HG03571 (cell line): ENCODE results near the gene TOP3B.

Experiments used
- ATAC-seq: cut with Tn5 transposase; IDR thresholded peaks from one replicate; pipeline ENCODE4 v1.9.1; 2021; ENCODE audit not compliant: unreplicated experiment

The TOP3B gene

DNA sequence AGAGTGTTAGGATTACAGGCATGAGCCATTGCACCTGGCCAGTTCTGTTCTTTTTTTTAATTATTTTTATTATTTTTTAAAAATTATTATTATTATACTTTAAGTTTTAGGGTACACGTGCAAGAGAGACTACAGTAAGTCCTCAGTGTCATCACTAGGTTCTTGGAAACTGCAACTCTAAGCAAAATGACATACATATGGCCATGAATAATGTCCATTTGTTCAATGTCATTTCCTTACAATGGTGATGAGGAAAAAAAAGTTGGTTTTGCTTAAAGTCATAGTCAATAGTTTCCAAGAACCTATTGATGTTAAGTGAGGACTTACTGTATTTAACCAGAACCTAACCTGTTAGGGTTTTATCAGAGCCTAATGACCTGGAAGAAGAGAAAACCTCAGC lies 29.4 kb upstream of the TOP3B start:
- no peak for ATAC-seq

DNA sequence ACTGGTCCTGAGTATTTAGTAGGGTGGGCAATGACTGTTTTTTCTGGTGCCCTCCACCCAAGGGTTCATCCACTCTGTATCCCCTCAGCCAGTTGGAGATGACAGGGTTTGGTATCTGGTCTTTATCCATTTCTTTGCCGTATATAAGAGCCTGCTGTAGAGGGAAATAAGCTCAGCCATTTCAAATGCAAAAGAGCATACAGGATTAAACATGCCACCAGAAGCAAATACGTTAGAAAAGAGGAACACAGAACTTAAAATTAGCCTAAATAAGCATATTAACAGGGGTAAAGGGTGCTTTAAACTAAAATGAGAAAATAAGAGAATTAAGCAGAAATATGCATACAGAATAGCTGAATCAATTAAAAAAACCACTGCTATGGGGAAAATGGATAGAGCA lies 27.8 kb upstream of the TOP3B start:
- ATAC-seq: no peak

DNA sequence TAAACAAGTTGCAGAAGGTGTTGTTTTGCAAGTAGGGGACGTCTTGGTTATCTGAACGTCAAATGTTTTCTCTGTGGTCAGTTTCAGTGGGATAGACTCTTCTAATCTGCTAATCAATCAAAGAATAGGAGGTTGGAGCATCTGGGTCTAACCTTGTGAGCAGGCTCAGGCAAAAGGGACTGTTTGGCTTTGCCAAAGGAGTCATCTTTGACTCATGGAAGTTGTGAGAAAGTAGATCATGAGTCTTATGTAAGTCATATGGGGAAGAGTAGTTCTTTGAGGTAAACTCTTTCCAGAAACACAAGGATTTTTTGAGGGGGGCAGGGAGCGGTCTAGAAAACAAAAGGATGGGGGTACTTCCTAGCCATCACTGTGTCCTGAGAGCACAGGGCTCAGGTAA lies 27.1 kb upstream of the TOP3B start:
- no peak for ATAC-seq

DNA sequence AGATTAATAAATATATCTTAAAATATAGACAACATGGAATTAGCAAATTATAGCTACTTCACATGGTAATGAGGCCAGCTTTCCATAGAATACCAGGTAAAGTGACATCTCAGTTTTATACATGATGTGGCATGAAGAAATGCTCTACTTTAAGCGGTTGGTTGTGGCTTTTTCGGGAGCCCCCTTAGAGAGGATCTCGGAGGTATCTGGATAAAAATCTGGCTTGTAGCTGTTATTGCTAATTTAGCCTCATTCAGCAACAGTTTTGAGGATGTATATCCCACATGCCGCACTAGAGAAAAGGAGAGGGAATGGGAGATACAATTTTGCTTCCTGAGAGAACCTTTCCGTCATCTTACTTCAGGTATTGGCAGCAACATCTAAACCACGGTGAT lies 24.0 kb upstream of the TOP3B start:
- ATAC-seq: no peak

DNA sequence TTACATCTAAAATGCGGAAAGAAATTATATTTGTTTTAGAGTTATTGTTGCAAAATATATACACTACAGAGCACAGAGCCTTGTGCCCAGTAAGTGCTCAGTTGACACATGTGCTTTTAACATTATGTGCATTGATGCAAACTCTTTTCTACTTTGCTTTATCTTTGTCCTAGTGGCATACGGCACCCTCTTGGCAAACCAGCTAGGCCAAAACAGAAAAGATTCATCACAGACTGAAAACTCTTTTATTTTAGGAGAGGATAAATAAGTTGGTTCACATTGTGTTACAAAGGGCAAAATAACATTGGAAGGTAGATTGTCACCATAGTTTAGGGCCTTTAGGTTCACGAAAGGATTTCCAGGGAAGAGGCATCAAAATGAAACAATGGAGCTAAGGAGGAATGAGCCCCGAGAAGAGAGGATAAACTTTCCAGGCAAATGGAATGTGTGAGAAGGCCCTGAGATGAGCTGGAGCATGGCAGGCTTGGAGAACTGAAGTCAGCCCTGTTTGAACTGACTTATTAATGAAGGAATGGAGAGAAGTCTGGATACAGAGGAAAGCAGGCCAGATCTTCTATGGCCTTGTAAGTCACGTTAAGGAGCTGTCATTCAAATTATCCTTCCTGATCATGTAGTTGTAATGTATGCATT lies 23.5 kb upstream of the TOP3B start:
- ATAC-seq: no peak

DNA sequence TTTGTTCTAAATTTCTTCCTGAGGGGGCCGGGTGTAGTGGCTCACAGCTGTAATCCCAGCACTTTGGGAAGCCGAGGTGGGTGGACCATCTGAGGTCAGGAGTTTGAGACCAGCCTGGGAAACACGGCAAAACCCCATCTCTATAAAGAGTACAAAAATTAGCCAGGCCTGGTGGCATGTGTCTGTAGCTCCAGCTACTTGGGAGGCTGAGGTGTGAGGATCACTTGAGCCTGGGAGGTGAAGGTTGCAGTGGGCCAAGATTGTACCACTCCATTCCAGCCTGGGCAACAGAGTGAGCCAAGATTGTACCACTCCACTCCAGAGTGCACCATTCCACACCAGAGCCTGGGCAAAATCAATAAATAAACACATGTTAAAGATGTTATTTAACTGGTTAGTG lies 20.6 kb upstream of the TOP3B start:
- no peak for ATAC-seq

DNA sequence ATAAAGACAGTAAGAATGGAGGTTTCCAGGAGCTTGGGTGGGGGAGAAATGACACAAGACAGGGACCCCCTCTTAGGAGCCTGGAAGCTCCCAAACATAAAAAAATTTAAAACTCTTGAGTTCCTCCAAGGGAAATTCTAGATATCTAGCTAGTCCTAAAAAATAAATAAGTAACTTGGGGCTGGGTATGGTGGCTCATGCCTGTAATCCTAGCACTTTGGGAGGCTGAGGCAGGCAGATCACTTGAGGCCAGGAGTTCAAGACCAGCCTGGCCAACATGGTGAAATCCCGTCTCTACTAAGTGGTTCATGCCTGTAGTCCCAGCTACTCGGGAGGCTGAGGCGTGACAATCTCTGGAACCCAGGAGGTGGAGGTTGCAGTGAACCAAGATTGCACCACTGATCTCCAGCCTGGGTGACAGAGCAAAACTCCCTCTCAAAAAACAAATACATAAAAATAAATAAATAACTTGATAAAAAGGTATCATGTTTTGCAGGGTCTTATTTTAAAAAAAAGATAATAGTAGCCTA lies 20.0 kb upstream of the TOP3B start:
- no peak for ATAC-seq

DNA sequence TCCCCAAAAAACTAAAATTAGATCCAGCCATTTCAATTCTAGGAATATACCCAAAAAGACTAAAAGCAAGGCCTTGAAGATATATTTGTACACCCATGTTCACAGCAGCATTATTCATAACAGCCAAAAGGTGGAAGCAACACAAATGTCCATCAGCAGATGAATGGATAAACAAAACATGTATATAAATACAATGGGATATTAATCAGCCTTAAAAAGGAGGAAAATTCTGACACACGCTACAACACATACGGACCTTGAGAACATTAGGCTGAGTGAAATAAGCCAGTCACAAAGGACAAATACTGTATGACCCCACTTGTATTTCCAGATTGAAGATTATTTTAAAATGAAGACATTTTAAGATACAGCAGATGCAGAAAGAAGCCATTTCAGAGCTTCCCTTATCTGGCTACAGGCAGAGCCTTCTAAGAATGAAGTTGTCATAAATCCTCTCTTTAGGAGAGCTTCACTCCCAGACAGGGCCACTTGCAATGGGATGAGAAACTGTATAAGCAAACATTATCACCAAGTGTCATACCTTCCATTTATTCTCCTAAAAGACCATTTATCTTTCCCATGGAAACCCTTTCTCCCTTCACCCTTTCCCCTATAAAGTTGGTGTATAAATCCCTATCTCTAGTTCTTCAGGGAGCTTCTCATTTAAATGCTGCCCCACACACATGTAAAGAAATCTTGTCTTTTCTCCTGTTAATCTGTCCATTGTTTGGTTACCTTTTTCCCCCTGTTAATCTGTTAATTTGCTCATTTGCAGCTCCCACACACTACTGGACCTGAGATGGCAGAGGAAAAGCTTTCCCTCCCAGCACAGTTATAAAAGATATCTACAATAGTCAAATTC lies 19.3 kb upstream of the TOP3B start:
- no peak for ATAC-seq

DNA sequence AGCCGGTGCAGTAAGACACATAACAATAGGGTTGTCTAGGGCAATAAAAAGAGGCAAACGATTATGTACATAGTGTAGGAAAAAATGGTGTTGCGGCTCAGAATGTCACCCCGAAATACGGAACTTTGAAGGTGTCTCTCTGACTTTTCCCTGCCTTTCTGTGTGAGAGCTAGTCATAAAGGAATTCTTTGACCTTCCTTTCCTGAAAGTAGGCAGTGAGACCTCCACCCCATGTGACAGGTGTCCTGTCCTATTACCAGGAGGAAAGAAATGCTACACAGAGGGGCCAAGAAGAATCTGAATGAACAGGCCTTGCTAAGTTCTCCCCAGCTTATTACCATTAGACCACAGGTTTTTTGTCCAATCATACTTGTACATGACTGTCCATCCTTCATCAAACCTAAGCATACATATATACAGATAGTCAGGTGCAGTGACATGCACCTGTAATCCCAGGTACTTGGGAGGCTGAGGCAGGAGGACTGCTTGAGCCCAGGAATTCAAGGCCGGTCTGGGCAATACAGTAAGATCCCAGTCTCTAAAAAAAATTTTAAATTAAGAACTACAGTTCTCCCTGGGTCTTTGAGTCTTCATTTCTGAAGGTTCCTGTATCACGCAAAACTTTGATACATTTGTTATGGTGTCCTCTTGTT lies 16.1 kb upstream of the TOP3B start:
- no peak for ATAC-seq

DNA sequence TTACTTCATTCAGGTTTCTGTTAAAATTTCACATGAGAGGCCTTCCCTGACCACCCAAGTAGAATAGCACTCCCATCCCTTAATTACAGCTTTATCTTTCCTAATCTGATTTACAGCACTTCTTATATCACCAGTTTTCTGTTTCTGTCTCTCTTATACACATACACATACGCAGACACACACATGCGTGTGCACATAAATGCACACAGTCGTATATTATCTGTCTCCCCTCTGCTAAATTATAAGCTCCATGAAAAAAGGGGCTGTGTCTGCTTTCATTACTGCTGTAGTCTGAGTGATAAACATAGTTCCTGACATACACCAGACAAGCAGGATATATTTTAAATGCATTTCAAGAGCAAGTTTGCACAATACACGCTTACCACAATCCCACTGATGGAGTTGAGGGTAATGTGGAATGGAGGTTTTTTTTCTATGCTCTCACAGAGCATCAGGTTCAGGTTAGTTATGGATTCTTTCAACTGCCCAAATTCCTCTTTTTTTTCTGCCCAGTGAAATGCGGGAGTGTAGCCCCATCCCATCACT lies 13.7 kb upstream of the TOP3B start:
- ATAC-seq: no peak

DNA sequence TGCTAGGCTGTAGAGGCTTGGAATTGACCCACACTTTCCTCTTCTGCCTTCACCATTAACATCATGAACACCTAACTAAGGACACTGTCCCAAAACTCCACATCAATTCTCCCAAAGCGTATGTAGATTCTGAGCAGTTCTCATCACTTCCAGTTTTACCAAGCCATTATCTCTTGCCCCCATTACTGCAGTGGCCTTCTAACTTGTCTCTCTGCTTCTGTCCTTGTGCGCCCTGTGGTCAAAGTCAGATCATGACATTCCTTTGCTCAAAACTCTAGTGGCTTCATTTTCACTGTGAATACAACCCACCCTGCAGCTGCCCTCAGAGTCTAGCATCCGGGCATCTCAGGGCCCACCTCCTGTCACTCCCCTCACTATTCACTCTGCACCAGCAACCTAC lies 13.1 kb upstream of the TOP3B start:
- no peak for ATAC-seq

DNA sequence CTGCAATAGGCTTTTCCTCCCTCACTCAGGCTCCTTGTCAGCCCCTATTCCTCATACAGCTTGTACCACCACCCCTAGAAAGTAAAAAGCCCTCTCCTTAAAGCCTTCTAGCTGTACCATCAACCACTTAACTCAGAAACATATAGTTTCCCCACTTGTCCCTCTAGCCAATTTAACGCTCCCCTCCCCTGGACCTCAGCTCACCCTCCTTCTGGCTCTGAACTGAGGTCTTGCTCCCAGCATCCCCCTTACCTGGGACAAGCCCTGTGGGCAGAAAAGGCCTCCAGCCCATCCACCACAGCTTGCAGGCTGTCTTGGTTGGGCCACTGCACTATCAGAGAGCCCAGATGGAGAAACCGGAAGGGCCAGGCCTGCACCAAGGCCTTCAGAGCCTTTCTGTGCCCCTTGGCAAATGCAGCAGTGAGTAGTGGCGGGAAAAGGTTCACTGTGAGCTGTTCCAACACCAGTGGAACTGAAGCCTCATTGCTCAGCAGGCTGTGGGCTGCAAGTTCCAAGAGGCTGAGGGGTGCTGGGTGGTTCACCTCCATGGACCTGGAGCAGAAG lies 12.4 kb upstream of the TOP3B start:
- ATAC-seq: no peak

DNA sequence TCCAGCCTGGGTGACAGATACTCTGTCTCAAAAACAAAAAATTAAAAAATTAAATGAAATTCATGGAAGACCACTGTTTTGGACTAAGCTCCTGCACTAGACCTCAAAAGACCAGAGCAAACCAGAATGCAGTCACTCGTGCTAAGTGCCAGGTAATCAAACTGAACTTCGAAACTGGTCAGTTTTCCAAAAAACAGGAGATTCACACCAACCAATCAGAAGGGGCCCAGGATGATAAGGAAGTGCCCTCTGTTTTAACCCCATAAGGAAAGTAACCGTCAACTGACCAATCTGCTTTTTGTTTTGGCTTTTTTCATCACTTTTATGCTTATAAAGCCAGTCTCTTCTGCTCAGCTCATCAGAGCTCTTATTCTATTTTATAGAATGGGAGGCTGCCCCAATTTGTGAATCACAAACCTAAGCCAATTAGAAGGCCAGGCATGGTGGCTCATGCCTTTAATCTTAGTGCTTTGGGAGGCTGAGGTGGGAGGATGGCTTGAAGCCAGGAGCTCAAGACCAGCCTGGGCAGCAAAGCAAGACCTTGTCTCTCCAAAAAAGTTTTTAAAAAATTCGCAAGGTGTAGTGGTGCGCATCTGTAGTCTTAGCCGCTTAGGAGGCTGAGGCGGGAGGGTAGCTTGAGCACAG lies 10.1 kb upstream of the TOP3B start:
- ATAC-seq: no peak

DNA sequence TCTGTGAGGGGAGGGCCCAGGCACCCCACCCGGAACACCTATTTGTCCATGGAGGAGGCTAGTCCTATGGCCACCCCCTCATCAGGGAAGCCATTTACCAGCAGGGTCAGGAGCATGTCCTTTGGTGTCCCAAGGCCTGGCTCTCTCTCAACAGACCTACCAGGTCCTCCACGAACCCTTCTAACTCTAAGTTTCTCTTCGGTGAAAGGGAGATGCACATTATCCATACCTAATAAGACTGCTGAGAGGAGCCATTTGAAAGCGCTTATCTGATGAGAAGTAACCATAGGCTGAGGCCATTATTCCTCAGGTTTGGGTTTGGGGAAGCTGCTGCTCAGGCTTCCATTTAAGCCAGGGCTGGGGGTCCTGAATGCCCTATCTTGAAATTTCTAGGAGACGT lies 9.2 kb upstream of the TOP3B start:
- no peak for ATAC-seq

DNA sequence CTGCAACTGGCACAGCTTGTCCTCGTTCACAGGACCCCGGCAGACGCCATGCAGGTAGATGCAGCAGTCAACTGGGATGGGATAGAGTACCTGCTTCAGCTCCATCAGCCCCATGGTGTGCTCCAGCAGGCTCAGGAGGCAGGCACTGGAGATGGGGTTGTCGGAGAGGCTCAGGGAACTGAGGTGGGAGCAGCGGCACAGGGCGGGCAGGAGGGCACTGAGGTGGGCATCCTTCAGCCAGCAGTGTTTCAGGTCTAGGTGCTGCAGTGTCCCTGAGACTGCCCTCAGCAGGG lies 8.7 kb upstream of the TOP3B start:
- no peak for ATAC-seq

DNA sequence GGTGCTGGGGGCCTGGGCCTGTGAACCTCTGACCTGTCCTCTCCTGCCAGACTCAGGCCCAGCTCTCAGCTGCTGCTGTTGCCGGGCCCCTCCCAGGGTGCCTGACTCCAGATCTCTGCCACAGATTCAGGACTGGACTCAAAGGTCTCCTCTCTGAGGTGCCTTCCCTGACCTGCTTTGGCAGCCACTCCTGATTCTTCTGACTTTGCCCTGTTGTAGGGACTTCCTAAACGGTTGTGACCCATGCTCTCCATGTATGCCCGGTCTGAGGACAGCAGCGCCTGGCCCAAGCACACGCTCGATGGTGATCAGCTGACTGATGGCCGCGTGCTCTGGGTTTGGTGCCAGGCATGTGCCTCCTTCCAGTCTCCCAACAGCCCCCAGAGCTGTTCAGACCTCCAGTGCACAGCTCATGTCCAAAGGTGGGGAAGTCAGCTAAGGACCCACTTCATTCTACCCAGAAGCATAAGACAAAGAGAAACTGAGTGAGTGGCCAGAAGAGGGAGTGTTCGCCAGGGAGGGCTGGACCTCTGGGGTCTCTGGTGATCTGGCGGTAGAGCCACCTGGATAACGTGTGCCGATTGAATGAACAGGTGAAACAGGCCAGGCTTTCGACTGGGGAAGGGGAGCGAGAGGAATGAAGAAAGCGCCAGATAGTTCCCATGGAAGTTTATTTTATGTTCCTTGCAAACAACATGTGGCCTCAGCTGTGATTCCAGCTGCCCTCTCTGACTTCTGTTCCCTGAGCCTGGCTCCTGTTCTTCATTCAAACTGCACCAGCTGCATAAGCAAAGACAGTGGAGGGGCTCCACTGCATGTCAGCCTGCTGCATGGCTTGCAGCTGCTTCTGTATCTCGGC lies 8.1 kb upstream of the TOP3B start:
- ATAC-seq: no peak

DNA sequence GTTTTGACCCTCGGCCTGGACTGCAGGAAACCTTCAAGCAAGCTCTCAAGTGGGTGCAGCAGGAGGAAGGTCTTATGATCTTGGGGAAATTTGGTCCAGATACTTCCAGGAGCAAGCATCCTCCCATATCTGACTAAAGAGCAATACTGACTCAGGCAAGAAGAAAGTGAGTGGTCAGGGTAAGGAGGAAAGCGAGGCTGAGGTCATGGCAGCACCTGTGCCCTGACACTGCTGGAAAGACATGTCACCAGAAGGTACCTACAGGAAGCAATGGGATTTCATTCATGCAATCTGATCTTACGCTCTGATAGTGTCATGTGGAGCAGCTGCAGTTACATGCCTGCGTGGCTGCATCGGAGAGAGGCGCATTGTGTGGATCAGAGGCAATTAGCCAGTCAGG lies 6.5 kb upstream of the TOP3B start:
- ATAC-seq: no peak

DNA sequence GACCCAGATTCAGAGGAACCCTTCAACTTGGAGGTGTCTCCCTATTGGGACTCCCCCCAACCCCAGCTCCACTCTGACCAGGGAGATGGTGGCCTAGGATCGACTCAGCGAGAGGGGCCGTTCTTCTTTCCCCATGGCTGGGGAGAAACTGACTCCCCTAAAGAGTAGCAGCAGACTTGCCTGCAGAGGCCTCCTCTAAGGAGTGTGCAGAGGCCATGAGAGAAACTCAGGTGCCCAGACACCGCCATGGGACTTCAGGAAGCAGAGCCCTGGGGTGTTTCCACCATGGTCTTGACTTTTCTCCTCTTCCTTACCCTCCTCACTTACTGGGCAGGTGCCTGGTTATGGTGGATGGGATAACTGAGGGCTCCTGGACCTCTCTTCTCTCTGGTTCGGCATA lies 2.6 kb upstream of the TOP3B start:
- no peak for ATAC-seq

DNA sequence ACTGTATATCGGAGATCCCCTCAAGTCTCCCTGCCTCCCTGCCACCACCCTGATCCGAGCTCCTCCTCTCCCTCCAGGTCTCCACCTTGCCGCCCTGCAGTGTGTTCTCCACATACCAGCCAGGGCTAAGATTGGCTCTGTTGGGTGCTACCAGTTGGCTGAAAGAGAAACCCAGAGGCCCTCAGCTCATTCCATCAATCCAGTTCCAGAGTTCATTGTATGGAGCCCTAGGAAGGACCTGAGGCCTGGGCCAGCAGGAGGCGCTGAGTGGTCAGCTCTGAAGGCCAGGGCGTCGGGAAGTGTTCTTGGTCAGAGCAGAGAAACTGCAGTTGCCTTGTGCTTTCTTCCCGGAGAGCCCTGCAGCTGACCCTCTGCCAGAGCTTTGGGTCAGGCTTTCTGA lies 2.2 kb upstream of the TOP3B start:
- ATAC-seq: no peak

DNA sequence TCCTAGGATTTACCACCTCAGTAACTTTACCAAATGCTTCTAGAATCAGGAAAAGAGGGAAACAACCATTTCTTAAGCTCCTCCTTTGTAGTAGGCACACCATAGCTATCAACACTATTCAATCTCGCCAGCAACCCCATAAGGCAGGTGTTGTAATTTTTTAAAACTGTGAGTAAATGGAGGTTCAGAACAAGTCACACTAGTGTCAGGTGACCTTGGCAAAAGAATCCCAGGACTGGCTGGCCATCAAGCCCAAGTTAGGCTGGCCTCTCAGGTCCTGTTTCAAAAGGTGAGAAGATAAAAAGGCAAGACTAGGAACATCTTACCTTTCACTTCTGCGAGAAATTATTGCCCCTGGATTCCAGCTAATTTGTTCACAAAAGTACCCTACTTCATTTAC lies 713 bp downstream of the TOP3B start:
- no peak for ATAC-seq
